ENCODE data around the gene ZNF304. TPM values are rescaled to one million over a fixed set of nuclear protein-coding genes. Genes with fewer than 3 reads are reported as not detected.
"Not testable (repeated sequence)": the region's sequence is repeated elsewhere in the genome, so short reads cannot be mapped to it uniquely, and the experiment has no call there.

The ZNF304 gene
- total RNA-seq, 1 experiment from 2014 or later: 10.9 TPM

GRCh38 chr19:57334191-57334590 lies 16.9 kb upstream of the ZNF304 start:
- DNase-seq: no peak
- Histone ChIP-seq H3K36me3 (peaks cover 22% of the 10 kb centered on the region), H3K9me3 (replicated peaks) (no peaks in the 10 kb centered on the region), H3K27ac (no peak overlapping the region), H3K27me3 (no peaks in the 10 kb centered on the region), H3K4me1 (no peaks in the 10 kb centered on the region; the same call in 1 of the 2 replicates), H3K4me3 (no peak overlapping the region)

GRCh38 chr19:57338877-57339276 lies 12.2 kb upstream of the ZNF304 start:
- H3K27ac ChIP-seq: no peak overlapping the region
- no peaks in the 10 kb centered on the region; the same call in 1 of the 2 replicates for H3K4me1 ChIP-seq
- no peaks in the 10 kb centered on the region for H3K9me3 ChIP-seq (replicated peaks)
- no peak for DNase-seq
- H3K4me3 ChIP-seq: no peak overlapping the region
- no peaks in the 10 kb centered on the region for H3K27me3 ChIP-seq
- no peaks in the 10 kb centered on the region for H3K36me3 ChIP-seq

GRCh38 chr19:57342582-57342981 lies 8.5 kb upstream of the ZNF304 start:
- no peaks in the 10 kb centered on the region for H3K36me3 ChIP-seq
- no peak overlapping the region for H3K4me3 ChIP-seq
- H3K27ac ChIP-seq: no peak overlapping the region
- H3K4me1 ChIP-seq: no peaks in the 10 kb centered on the region; the same call in 1 of the 2 replicates
- no peaks in the 10 kb centered on the region; the same call in 1 of the 2 replicates for H3K27me3 ChIP-seq
- H3K9me3 ChIP-seq (replicated peaks): no peaks in the 10 kb centered on the region
- DNase-seq: no peak

- no peak for DNase-seq
Observed at GRCh38 chr19:57348136-57348535, 2.9 kb upstream of the ZNF304 start.

GRCh38 chr19:57351867-57352266 lies 796 bp downstream of the ZNF304 start:
- no peaks in the 10 kb centered on the region for H3K4me1 ChIP-seq
- DNase-seq: no peak
- peaks cover under 1% of the 10 kb centered on the region for H3K9me3 ChIP-seq (replicated peaks)
- H3K36me3 ChIP-seq: peaks cover 37% of the 10 kb centered on the region
- no peak overlapping the region for H3K27ac ChIP-seq
- H3K4me3 ChIP-seq: peak overlapping the region; percentile 71
- H3K27me3 ChIP-seq: no peaks in the 10 kb centered on the region

More at GRCh38 chr19:57348136-57348535, 2.9 kb upstream of the ZNF304 start:
- no peaks in the 10 kb centered on the region for H3K9me3 ChIP-seq (replicated peaks)
- H3K4me3 ChIP-seq: no peak overlapping the region
- H3K27me3 ChIP-seq: no peaks in the 10 kb centered on the region; the same call in 1 of the 2 replicates
- no peaks in the 10 kb centered on the region for H3K4me1 ChIP-seq
- H3K27ac ChIP-seq: no peak overlapping the region
- H3K36me3 ChIP-seq: peaks cover 2% of the 10 kb centered on the region; the same call in 1 of the 2 replicates

GRCh38 chr19:57355916-57356315 lies 4.8 kb downstream of the ZNF304 start:
- Histone ChIP-seq H3K27me3 (no peaks in the 10 kb centered on the region), H3K36me3 (peaks cover 57% of the 10 kb centered on the region)

GRCh38 chr19:57357406-57357805 lies 6.3 kb downstream of the ZNF304 start:
- no peak overlapping the region for H3K27ac ChIP-seq
- peaks cover 57% of the 10 kb centered on the region for H3K36me3 ChIP-seq
- H3K27me3 ChIP-seq: no peaks in the 10 kb centered on the region
- H3K4me1 ChIP-seq: no peaks in the 10 kb centered on the region; the same call in 1 of the 2 replicates
- DNase-seq: no peak
- H3K9me3 ChIP-seq (replicated peaks): peaks cover 5% of the 10 kb centered on the region
- no peak overlapping the region for H3K4me3 ChIP-seq

More at GRCh38 chr19:57355916-57356315, 4.8 kb downstream of the ZNF304 start:
- no peak for DNase-seq
- Histone ChIP-seq H3K4me1 (no peaks in the 10 kb centered on the region), H3K9me3 (replicated peaks) (peaks cover 5% of the 10 kb centered on the region), H3K27ac (no peak overlapping the region), H3K4me3 (no peak overlapping the region)

GRCh38 chr19:57359300-57359699 lies 8.2 kb downstream of the ZNF304 start:
- Histone ChIP-seq H3K36me3 (peaks cover 46% of the 10 kb centered on the region), H3K9me3 (replicated peaks) (peaks cover 5% of the 10 kb centered on the region), H3K4me1 (peaks cover 2% of the 10 kb centered on the region), H3K4me3 (no peak overlapping the region), H3K27me3 (no peaks in the 10 kb centered on the region), H3K27ac (no peak overlapping the region)
- no peak for DNase-seq

- Histone ChIP-seq H3K4me1 (peaks cover 2% of the 10 kb centered on the region), H3K4me3 (peak overlapping the region; percentile 64)
- no peak for DNase-seq
Observed at GRCh38 chr19:57362419-57362818, 11.3 kb downstream of the ZNF304 start.

GRCh38 chr19:57362997-57363687 lies 12.1 kb downstream of the ZNF304 start, which contains the start of the genes TRAPPC2B and ZNF547:
Gene TRAPPC2B, plus strand, starts transcription at chr19:57363551. Its CDS starts 1,283 bp downstream, at chr19:57364834.
Gene ZNF547, plus strand, starts transcription at chr19:57363551. Its CDS starts 5,005 bp downstream, at chr19:57368556.
- H3K36me3 ChIP-seq: peaks cover 12% of the 10 kb centered on the region
- no peaks in the 10 kb centered on the region for H3K27me3 ChIP-seq
- peak within 1 kb of the TSS; percentile 64 for H3K4me3 ChIP-seq
- H3K9me3 ChIP-seq (replicated peaks): no peaks in the 10 kb centered on the region
- DNase-seq: peak; percentile 99
- peak within 1 kb of the TSS; percentile 64 for H3K27ac ChIP-seq
- peaks cover 2% of the 10 kb centered on the region for H3K4me1 ChIP-seq

More at GRCh38 chr19:57362419-57362818, 11.3 kb downstream of the ZNF304 start:
- Histone ChIP-seq H3K27ac (peak overlapping the region; percentile 64), H3K36me3 (peaks cover 18% of the 10 kb centered on the region), H3K27me3 (no peaks in the 10 kb centered on the region), H3K9me3 (replicated peaks) (no peaks in the 10 kb centered on the region; the same call in 1 of the 2 replicates)

GRCh38 chr19:57363688-57364181 lies 12.7 kb downstream of the ZNF304 start:
- Histone ChIP-seq H3K27ac (peak overlapping the region; percentile 64), H3K4me1 (peaks cover 2% of the 10 kb centered on the region)
- DNase-seq: peak in 1 of 2 experiments; percentile 20

GRCh38 chr19:57366776-57367175 lies 15.7 kb downstream of the ZNF304 start:
- Histone ChIP-seq H3K36me3 (peaks cover 4% of the 10 kb centered on the region), H3K4me1 (peaks cover 2% of the 10 kb centered on the region), H3K4me3 (no peak overlapping the region), H3K27me3 (no peaks in the 10 kb centered on the region), H3K27ac (no peak overlapping the region), H3K9me3 (replicated peaks) (no peaks in the 10 kb centered on the region)
- DNase-seq: no peak

More at GRCh38 chr19:57363688-57364181, 12.7 kb downstream of the ZNF304 start:
- Histone ChIP-seq H3K4me3 (peak overlapping the region; percentile 64), H3K9me3 (replicated peaks) (no peaks in the 10 kb centered on the region), H3K27me3 (no peaks in the 10 kb centered on the region), H3K36me3 (peaks cover 9% of the 10 kb centered on the region)

- Histone ChIP-seq H3K36me3 (peaks cover 8% of the 10 kb centered on the region), H3K9me3 (replicated peaks) (peaks cover 8% of the 10 kb centered on the region; the same call in 1 of the 2 replicates), H3K4me1 (no peaks in the 10 kb centered on the region), H3K27me3 (no peaks in the 10 kb centered on the region), H3K4me3 (no peak overlapping the region), H3K27ac (no peak overlapping the region)
- no peak for DNase-seq
Observed at GRCh38 chr19:57374179-57374578, 23.1 kb downstream of the ZNF304 start.

- not testable (repeated sequence) for H3K27me3 ChIP-seq; H3K36me3 ChIP-seq; H3K9me3 ChIP-seq (replicated peaks); DNase-seq; H3K4me1 ChIP-seq; H3K27ac ChIP-seq; H3K4me3 ChIP-seq
Observed at GRCh38 chr19:57374647-57375046, 23.6 kb downstream of the ZNF304 start.

GRCh38 chr19:57376151-57376550 lies 25.1 kb downstream of the ZNF304 start:
- Histone ChIP-seq H3K4me3 (no peak overlapping the region), H3K27me3 (no peaks in the 10 kb centered on the region), H3K4me1 (no peaks in the 10 kb centered on the region), H3K9me3 (replicated peaks) (peaks cover 10% of the 10 kb centered on the region; the same call in 1 of the 2 replicates), H3K36me3 (peaks cover 8% of the 10 kb centered on the region), H3K27ac (no peak overlapping the region)
- DNase-seq: no peak
